ENCODE results near the gene PLCB1.

PLCB1 gene

GRCh38 chr20:8934362-8934761 lies 802.3 kb downstream of the PLCB1 start:
- Histone ChIP-seq H3K36me3 (ENCODE audit: insufficient read depth, low read length) (no peaks in the 10 kb centered on the region), H3K9ac (ENCODE audit: insufficient read length) (no peak overlapping the region), H3K9me3 (ENCODE audit: low read depth, low read length) (no peaks in the 10 kb centered on the region), H3K27ac (no peak overlapping the region), H3K4me3 (no peak overlapping the region)
- DNase-seq (ENCODE audit: low read depth, low spot score), result no peak
- TF ChIP-seq POLR2AphosphoS5 (IDR thresholded peaks at IDR 0.05; ENCODE audit: borderline replicate concordance, low read depth, low read length) (no peak), EZH2 (IDR thresholded peaks at IDR 0.05) (no peak), FOXP2 (optimal IDR thresholded peaks at IDR 0.05; ENCODE audit: control extremely low read depth, extremely low read length, insufficient read depth) (no peak)

Measured in SK-N-MC (cell line).